H1 (cell line): Measurements from ENCODE around the gene PRR12.
A peak's percentile ranks its signal among the peaks of the same experiment; 100 is the strongest.

Experiments used
- CREB1 ChIP-seq: IDR thresholded peaks from 2 replicates; pipeline ENCODE4 v1.6.1; 2012; ENCODE audit warnings: inconsistent platforms
- CTCF ChIP-seq, 3 experiments: IDR thresholded peaks; 1 replicate in 2 of 3; 2 replicates in 1 of 3; pipeline versions ENCODE4 v1.5.1 to v1.6.1; 2011; ENCODE audit warnings: low read length in 3 of 3, mild to moderate bottlenecking in 3 of 3, inconsistent platforms in 2 of 3, low read depth in 1 of 3, moderate library complexity in 1 of 3; ENCODE audit not compliant: insufficient read depth in 1 of 3; ENCODE audit errors: control extremely low read depth in 1 of 3
- EGR1 ChIP-seq: IDR thresholded peaks from 2 replicates; pipeline ENCODE4 v1.6.1; 2011; ENCODE audit warnings: low read depth, low read length, borderline replicate concordance
- HDAC2 ChIP-seq, 2 experiments: fragments of 300-600 bp in 1 of 2; sonication (generic) in 1 of 2; IDR thresholded peaks; 2 replicates each; pipeline ENCODE4 v1.6.1; 2011 to 2012; ENCODE audit warnings: low read depth in 2 of 2, low read length in 2 of 2, mild to moderate bottlenecking in 2 of 2, moderate library complexity in 2 of 2, borderline replicate concordance in 1 of 2, inconsistent platforms in 1 of 2
- MAFK ChIP-seq: IDR thresholded peaks from 2 replicates; pipeline ENCODE4 v1.6.1; 2012; ENCODE audit warnings: low read depth, mild to moderate bottlenecking, improper control_type of control experiment, low read length
- POLR2AphosphoS5 ChIP-seq: IDR thresholded peaks from 2 replicates; pipeline ENCODE4 v1.6.1; 2011; ENCODE audit warnings: low read depth, low read length
- RXRA ChIP-seq: IDR thresholded peaks from 2 replicates; pipeline ENCODE4 v1.6.1; 2011; ENCODE audit warnings: low read depth, mild to moderate bottlenecking, low read length, moderate library complexity; ENCODE audit not compliant: insufficient read depth
- SIN3A ChIP-seq, 2 experiments: IDR thresholded peaks in 1 of 2; conservative IDR thresholded peaks in 1 of 2; 2 replicates each; pipeline ENCODE4 v1.6.1; 2011 to 2012; ENCODE audit warnings: low read length in 2 of 2, improper control_type of control experiment in 1 of 2, low read depth in 1 of 2, mild to moderate bottlenecking in 1 of 2
- SUZ12 ChIP-seq: fragments of 200-600 bp; sonication (generic); IDR thresholded peaks from 2 replicates; pipeline ENCODE4 v1.6.1; 2012; ENCODE audit warnings: mild to moderate bottlenecking, inconsistent platforms, low read length, moderate library complexity, mixed read lengths
- TAF7 ChIP-seq: optimal IDR thresholded peaks from 2 replicates; pipeline ENCODE3; 2011; ENCODE audit warnings: low read depth, mild to moderate bottlenecking, inconsistent platforms, low read length, moderate library complexity, borderline replicate concordance

- TF ChIP-seq SUZ12 (no peak), HDAC2 (IDR thresholded peaks at IDR 0.05; ENCODE audit: borderline replicate concordance in 1 of 2, low read depth in 2 of 2, low read length in 2 of 2) (peak in 1 of 2 experiments; percentile 70; a peak in 1 of 4 replicates), CTCF (IDR thresholded peaks at IDR 0.05; ENCODE audit: control extremely low read depth in 1 of 3, insufficient read depth in 1 of 3, low read depth in 1 of 3, low read length in 3 of 3) (no peak), POLR2AphosphoS5 (peak; percentile 99), MAFK (no peak), RXRA (no peak), EGR1 (peak; percentile 79; the same call in 1 of the 2 replicates), CREB1 (0 out of 2 replicates have a peak, but pooled peaks have one; percentile 37), TAF7 (peak; percentile 92), SIN3A (conservative IDR thresholded peaks at IDR 0.05 in 1 of 2, IDR thresholded peaks at IDR 0.05 in 1 of 2; ENCODE audit: low read depth in 1 of 2, low read length in 2 of 2) (peak; percentile 34 to 95; a peak in 2 of 4 replicates)
Observed at GRCh38 chr19:49580264-49581006, 10.5 kb upstream of the PRR12 start, which contains the start of gene NOSIP.
